Measurements from ENCODE around the gene SMIM24. TPM values are rescaled to one million over a fixed set of nuclear protein-coding genes. Genes with fewer than 3 reads are reported as not detected.

SMIM24 gene
- polyA plus RNA-seq, 1 donor from 2014 or later = not detected

GRCh38 chr19:3426433-3426832, 53.9 kb downstream of the SMIM24 start:
- Histone ChIP-seq H3K9me3 (ENCODE audit: low read length) (no peaks in the 10 kb centered on the region), H3K4me2 (ENCODE audit: low read length) (no peak overlapping the region), H3K27ac (ENCODE audit: low read length) (no peak overlapping the region), H3K9me2 (ENCODE audit: insufficient read depth, low read length) (no peaks in the 10 kb centered on the region), H2AFZ (ENCODE audit: low read depth, low read length) (no peak overlapping the region), H3F3A (ENCODE audit: insufficient read depth, low read length, poor library complexity, severe bottlenecking) (no peaks in the 10 kb centered on the region), H3K36me3 (ENCODE audit: insufficient read depth, low read length) (no peaks in the 10 kb centered on the region), H3K27me3 (ENCODE audit: insufficient read depth, low read depth, low read length) (no peaks in the 10 kb centered on the region), H3K4me3 (ENCODE audit: low read length) (no peak overlapping the region), H3K9ac (ENCODE audit: low read length) (no peak overlapping the region), H3K79me2 (replicated peaks; ENCODE audit: insufficient read depth, low read length) (no peaks in the 10 kb centered on the region), H4K20me1 (ENCODE audit: insufficient read depth) (no peaks in the 10 kb centered on the region)
- no peak for TF ChIP-seq SMC3 (conservative IDR thresholded peaks at IDR 0.05; ENCODE audit: poor library complexity)
- no peak for TF ChIP-seq RAD21 (conservative IDR thresholded peaks at IDR 0.05)
- no peak for TF ChIP-seq EZH2 (IDR thresholded peaks at IDR 0.05; ENCODE audit: borderline replicate concordance, insufficient read depth, low read length, poor library complexity, severe bottlenecking)
- TF ChIP-seq EP300 (conservative IDR thresholded peaks at IDR 0.05; ENCODE audit: poor library complexity, severe bottlenecking) = no peak
- no peak for TF ChIP-seq TAF1 (IDR thresholded peaks at IDR 0.05; ENCODE audit: low read depth)
- TF ChIP-seq REST (IDR thresholded peaks at IDR 0.05; ENCODE audit: borderline replicate concordance) = no peak
- no peak for TF ChIP-seq MXI1 (conservative IDR thresholded peaks at IDR 0.05; ENCODE audit: poor library complexity, severe bottlenecking)
- no peak for TF ChIP-seq CTCF (IDR thresholded peaks at IDR 0.05; ENCODE audit: poor library complexity, severe bottlenecking)
- no peak for TF ChIP-seq POLR2AphosphoS5 (IDR thresholded peaks at IDR 0.05)

Small RNA genes lying within 50 kb of the gene (small RNA-seq; reads per million reads assigned to genes)
- gene RF00212 = 0 reads per million in 3 experiments

Other genes starting within 250 kb of the SMIM24 start
- gene NFIC, start 113.9 kb downstream of the SMIM24 start, polyA plus RNA-seq = 0.18 and 0.24 TPM in 2 replicates
- not detected in 2 replicates for gene SMIM44, start 2.9 kb upstream of the SMIM24 start, polyA plus RNA-seq
- gene DOHH, start 20.1 kb upstream of the SMIM24 start, polyA plus RNA-seq = 18.9 and 20.3 TPM in 2 replicates
- gene FZR1, start 25.8 kb upstream of the SMIM24 start, polyA plus RNA-seq = 55.7 and 62.8 TPM in 2 replicates
- gene TEKTIP1, start 58.6 kb upstream of the SMIM24 start, polyA plus RNA-seq = 1.2 TPM in 1 of 2 replicates, not detected in the other
- gene MFSD12, start 77.1 kb upstream of the SMIM24 start, polyA plus RNA-seq = 38.5 and 41.4 TPM in 2 replicates
- gene HMG20B, start 92.4 kb upstream of the SMIM24 start, polyA plus RNA-seq = 17.3 and 22.6 TPM in 2 replicates
- not detected in 2 replicates for gene GIPC3, start 105.0 kb upstream of the SMIM24 start, polyA plus RNA-seq
- gene TBXA2R, start 126.3 kb upstream of the SMIM24 start, polyA plus RNA-seq = not detected in 2 replicates
- 21.4 and 26.6 TPM in 2 replicates for gene CACTIN, start 146.3 kb upstream of the SMIM24 start, polyA plus RNA-seq
- 7.0 and 7.1 TPM in 2 replicates for gene PIP5K1C, start 219.9 kb upstream of the SMIM24 start, polyA plus RNA-seq
- 0.15 TPM in 1 of 2 replicates, not detected in the other for gene TJP3, start 227.9 kb upstream of the SMIM24 start, polyA plus RNA-seq